NT2/D1 (cell line): ENCODE measurements around the gene TCF4.

Experiments
- SUZ12 ChIP-seq: IDR thresholded peaks from 2 replicates; pipeline ENCODE4 v1.6.1; 2011; ENCODE audit not compliant: insufficient read length, insufficient read depth; ENCODE audit errors: extremely low read depth
- YY1 ChIP-seq: IDR thresholded peaks from 2 replicates; pipeline ENCODE4 v1.6.1; 2011; ENCODE audit not compliant: insufficient read length, insufficient read depth
- ZNF274 ChIP-seq: IDR thresholded peaks from 2 replicates; pipeline ENCODE4 v1.6.1; 2011; ENCODE audit warnings: mild to moderate bottlenecking, low read depth, low read length

DNA sequence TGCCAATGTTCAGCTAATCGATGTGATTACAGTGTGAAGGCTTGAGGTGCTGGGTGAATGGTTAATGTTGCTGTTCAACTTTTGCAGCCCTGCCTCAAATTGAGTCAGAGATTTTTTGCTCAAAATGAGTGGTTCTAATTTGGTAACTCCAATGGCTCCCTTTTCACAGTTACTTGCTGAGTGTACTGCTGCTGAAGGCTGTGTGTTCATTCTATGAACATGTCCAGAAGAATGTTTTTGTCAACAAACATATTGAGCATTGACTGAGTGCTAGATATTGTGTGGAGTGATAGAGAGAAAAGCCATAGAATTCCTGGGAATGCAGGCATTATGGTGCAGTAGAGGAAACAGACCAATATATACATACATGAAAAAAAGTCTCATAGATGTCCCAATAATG is 39.0 kb upstream of the TCF4 start:
- TF ChIP-seq ZNF274, result no peak
- no peak for TF ChIP-seq YY1
- no peak for TF ChIP-seq SUZ12
